Effector memory CD8-positive, alpha-beta T cell (primary cell): ENCODE measurements around the gene FLT3LG.

Experiments used
- ATAC-seq: fragments of 150-1000 bp; cut with Tn5 transposase; replicated peaks from 2 replicates; pipeline ENCODE4 v1.10.0; 2021; ENCODE audit warnings: mild to moderate bottlenecking, moderate library complexity
- DNase-seq, 3 experiments: peaks; one replicate each; pipeline ENCODE4 v3.0.0; 2021
- H3K27ac Mint-ChIP-seq, 2 donors: one replicate each; pipeline ENCODE4 v1.8.0; 2022; ENCODE audit warnings: mild to moderate bottlenecking in 2 of 2, mixed read lengths in 2 of 2, moderate library complexity in 2 of 2
- H3K27me3 Mint-ChIP-seq, 2 donors: one replicate each; pipeline ENCODE4 v1.8.0; 2022; ENCODE audit warnings: mixed read lengths in 2 of 2
- H3K36me3 Mint-ChIP-seq: one replicate; pipeline ENCODE4 v1.8.0; 2022; ENCODE audit warnings: mild to moderate bottlenecking, moderate library complexity, mixed read lengths; ENCODE audit not compliant: insufficient read depth
- H3K4me1 Mint-ChIP-seq, 2 donors: one replicate each; pipeline ENCODE4 v1.8.0; 2022; ENCODE audit warnings: low read depth in 2 of 2, mixed read lengths in 2 of 2
- H3K4me3 Mint-ChIP-seq, 2 donors: one replicate each; pipeline ENCODE4 v1.8.0; 2022; ENCODE audit warnings: mild to moderate bottlenecking in 2 of 2, mixed read lengths in 2 of 2, moderate library complexity in 2 of 2
- H3K9me3 Mint-ChIP-seq, 2 donors: one replicate each; pipeline ENCODE4 v1.8.0; 2022; ENCODE audit warnings: mixed read lengths in 2 of 2
- total RNA-seq, 9 experiments: gene quantifications; one replicate each; lab custom pipeline; 2026; lab: John Stamatoyannopoulos, UW

FLT3LG gene
- 1.8 to 25.1 (median 5.5) reads per million in 9 experiments for total RNA-seq

- Mint-ChIP-seq H3K4me3 (peak within 1 kb of the TSS; percentile 94 to 96), H3K27me3 (no peaks in the 10 kb centered on the region), H3K36me3 (peaks cover 71% of the 10 kb centered on the region), H3K9me3 (no peaks in the 10 kb centered on the region), H3K27ac (peak within 1 kb of the TSS; percentile 97 to 98), H3K4me1 (peaks cover 44 to 46% of the 10 kb centered on the region in 2 donors)
- ATAC-seq, result peak; percentile 47
- peak; percentile 88 to 89 (median 89) for DNase-seq
Observed at GRCh38 chr19:49473868-49474541, at the start of gene FLT3LG. Gene FLT3LG, plus strand, starts transcription at chr19:49474215. Its CDS starts 425 bp downstream, at chr19:49474640.

GRCh38 chr19:49425178-49425577 lies 48.8 kb upstream of the FLT3LG start, which contains the start of gene GFY:
Gene GFY, plus strand, starts transcription at chr19:49425388. Its CDS starts 1,043 bp downstream, at chr19:49426431.
- DNase-seq, result no peak
- Mint-ChIP-seq H3K9me3 (no peaks in the 10 kb centered on the region), H3K27ac (no peak within 1 kb of the TSS), H3K4me1 (peaks cover 44 to 61% of the 10 kb centered on the region in 2 donors), H3K4me3 (no peak within 1 kb of the TSS), H3K27me3 (peaks cover 94 to 100% of the 10 kb centered on the region in 2 donors), H3K36me3 (peaks cover 16% of the 10 kb centered on the region)
- no peak for ATAC-seq

- Mint-ChIP-seq H3K27me3 (peaks cover 93 to 100% of the 10 kb centered on the region in 2 donors), H3K9me3 (no peaks in the 10 kb centered on the region), H3K4me3 (no peak overlapping the region), H3K36me3 (peaks cover 16% of the 10 kb centered on the region), H3K4me1 (peaks cover 44 to 58% of the 10 kb centered on the region in 2 donors), H3K27ac (no peak overlapping the region)
- DNase-seq (no peak), ATAC-seq (no peak)
Observed at GRCh38 chr19:49425922-49426592, 48.0 kb upstream of the FLT3LG start.

- no peak for ATAC-seq
- peaks cover 88 to 100% of the 10 kb centered on the region in 2 donors for H3K27me3 Mint-ChIP-seq
- peaks cover 42 to 47% of the 10 kb centered on the region in 2 donors for H3K4me1 Mint-ChIP-seq
- peaks cover 16% of the 10 kb centered on the region for H3K36me3 Mint-ChIP-seq
- H3K4me3 Mint-ChIP-seq, result peak overlapping the region; percentile 17 to 34
- DNase-seq, result no peak
- no peaks in the 10 kb centered on the region for H3K9me3 Mint-ChIP-seq
- H3K27ac Mint-ChIP-seq, result no peak overlapping the region
Observed at GRCh38 chr19:49427339-49427738, 46.7 kb upstream of the FLT3LG start.

GRCh38 chr19:49427855-49428546 lies 46.0 kb upstream of the FLT3LG start:
- peak; percentile 45 for ATAC-seq
- Mint-ChIP-seq H3K36me3 (peaks cover 16% of the 10 kb centered on the region), H3K27ac (no peak overlapping the region), H3K27me3 (peaks cover 88 to 100% of the 10 kb centered on the region in 2 donors), H3K4me1 (peaks cover 40 to 42% of the 10 kb centered on the region in 2 donors), H3K9me3 (no peaks in the 10 kb centered on the region), H3K4me3 (peak overlapping the region; percentile 58 to 62)
- peak in 1 of 3 experiments; percentile 31 for DNase-seq

- no peak for ATAC-seq
- Mint-ChIP-seq H3K4me3 (peak overlapping the region; percentile 58 to 62), H3K9me3 (no peaks in the 10 kb centered on the region)
Observed at GRCh38 chr19:49428547-49429451, 45.2 kb upstream of the FLT3LG start.

GRCh38 chr19:49430172-49430677 lies 43.8 kb upstream of the FLT3LG start:
- peaks cover 33% of the 10 kb centered on the region in 2 donors for H3K4me1 Mint-ChIP-seq
- ATAC-seq (no peak), DNase-seq (no peak)
- H3K27me3 Mint-ChIP-seq, result peaks cover 91 to 100% of the 10 kb centered on the region in 2 donors
- no peak overlapping the region for H3K4me3 Mint-ChIP-seq
- peaks cover 16% of the 10 kb centered on the region for H3K36me3 Mint-ChIP-seq
- no peak overlapping the region for H3K27ac Mint-ChIP-seq
- no peaks in the 10 kb centered on the region for H3K9me3 Mint-ChIP-seq

More at GRCh38 chr19:49428547-49429451, 45.2 kb upstream of the FLT3LG start:
- Mint-ChIP-seq H3K27me3 (peaks cover 88 to 100% of the 10 kb centered on the region in 2 donors), H3K4me1 (peaks cover 36 to 38% of the 10 kb centered on the region in 2 donors), H3K36me3 (peaks cover 16% of the 10 kb centered on the region), H3K27ac (no peak overlapping the region)
- DNase-seq, result no peak

GRCh38 chr19:49430678-49431329 lies 43.2 kb upstream of the FLT3LG start:
- no peak overlapping the region for H3K4me3 Mint-ChIP-seq
- H3K4me1 Mint-ChIP-seq, result peaks cover 30 to 32% of the 10 kb centered on the region in 2 donors
- peaks cover 16% of the 10 kb centered on the region for H3K36me3 Mint-ChIP-seq
- no peak overlapping the region for H3K27ac Mint-ChIP-seq
- H3K9me3 Mint-ChIP-seq, result no peaks in the 10 kb centered on the region
- peaks cover 91 to 100% of the 10 kb centered on the region in 2 donors for H3K27me3 Mint-ChIP-seq
- DNase-seq (no peak), ATAC-seq (no peak)

- ATAC-seq, result no peak
- DNase-seq, result no peak
- H3K9me3 Mint-ChIP-seq, result no peaks in the 10 kb centered on the region
- no peak overlapping the region for H3K4me3 Mint-ChIP-seq
- H3K36me3 Mint-ChIP-seq, result peaks cover 14% of the 10 kb centered on the region
- H3K4me1 Mint-ChIP-seq, result peaks cover 30% of the 10 kb centered on the region in 2 donors
- H3K27ac Mint-ChIP-seq, result no peak overlapping the region
- peaks cover 91 to 100% of the 10 kb centered on the region in 2 donors for H3K27me3 Mint-ChIP-seq
Observed at GRCh38 chr19:49431330-49431749, 42.7 kb upstream of the FLT3LG start.

- no peak for DNase-seq
- H3K4me1 Mint-ChIP-seq, result peaks cover 23 to 26% of the 10 kb centered on the region in 2 donors
- H3K27me3 Mint-ChIP-seq, result peaks cover 91 to 100% of the 10 kb centered on the region in 2 donors
- H3K27ac Mint-ChIP-seq, result no peak overlapping the region
- peak overlapping the region in 1 of 2 donors; percentile 38 for H3K4me3 Mint-ChIP-seq
- H3K9me3 Mint-ChIP-seq, result no peaks in the 10 kb centered on the region
- peaks cover 12% of the 10 kb centered on the region for H3K36me3 Mint-ChIP-seq
- ATAC-seq, result peak; percentile 69
Observed at GRCh38 chr19:49432141-49433073, 41.6 kb upstream of the FLT3LG start.

- Mint-ChIP-seq H3K9me3 (no peaks in the 10 kb centered on the region), H3K36me3 (peaks cover 6% of the 10 kb centered on the region), H3K4me1 (peaks cover 15 to 20% of the 10 kb centered on the region in 2 donors), H3K4me3 (peak overlapping the region in 1 of 2 donors; percentile 49), H3K27me3 (peaks cover 91 to 100% of the 10 kb centered on the region in 2 donors), H3K27ac (no peak overlapping the region)
- DNase-seq (no peak), ATAC-seq (no peak)
Observed at GRCh38 chr19:49433240-49433901, 40.6 kb upstream of the FLT3LG start.
